BE2C (cell line): ENCODE measurements around the gene KRTAP10-12.
"Not testable (repeated sequence)": the region's sequence is repeated elsewhere in the genome, so short reads cannot be mapped to it uniquely, and the experiment has no call there.

Source experiments
- DNase-seq: peaks from one replicate; pipeline ENCODE4 v3.0.0-alpha.2; 2020
- H3K27me3 ChIP-seq: fragments of 250-450 bp; sonication (Bioruptor Pico); 2 replicates; pipeline ENCODE4 v1.5.1; 2020; ENCODE audit warnings: mild to moderate bottlenecking
- H3K36me3 ChIP-seq: fragments of 250-450 bp; sonication (Bioruptor Pico); 2 replicates; pipeline ENCODE4 v1.5.1; 2020; ENCODE audit warnings: mild to moderate bottlenecking
- H3K4me1 ChIP-seq: fragments of 250-450 bp; sonication (Bioruptor Pico); 2 replicates; pipeline ENCODE4 v1.5.1; 2020
- H3K4me3 ChIP-seq: 2 replicates; pipeline ENCODE4 v1.5.1; 2011; ENCODE audit warnings: low read depth, low read length
- H3K9me3 ChIP-seq: fragments of 250-450 bp; sonication (Bioruptor Pico); 2 replicates; pipeline ENCODE4 v1.5.1; 2020
- TF ChIP-seq, protein P1 (sequence below): IDR thresholded peaks from 2 replicates; pipeline ENCODE4 v1.5.1; 2012; ENCODE audit warnings: mild to moderate bottlenecking, low read depth, low read length

The KRTAP10-12 gene

DNA sequence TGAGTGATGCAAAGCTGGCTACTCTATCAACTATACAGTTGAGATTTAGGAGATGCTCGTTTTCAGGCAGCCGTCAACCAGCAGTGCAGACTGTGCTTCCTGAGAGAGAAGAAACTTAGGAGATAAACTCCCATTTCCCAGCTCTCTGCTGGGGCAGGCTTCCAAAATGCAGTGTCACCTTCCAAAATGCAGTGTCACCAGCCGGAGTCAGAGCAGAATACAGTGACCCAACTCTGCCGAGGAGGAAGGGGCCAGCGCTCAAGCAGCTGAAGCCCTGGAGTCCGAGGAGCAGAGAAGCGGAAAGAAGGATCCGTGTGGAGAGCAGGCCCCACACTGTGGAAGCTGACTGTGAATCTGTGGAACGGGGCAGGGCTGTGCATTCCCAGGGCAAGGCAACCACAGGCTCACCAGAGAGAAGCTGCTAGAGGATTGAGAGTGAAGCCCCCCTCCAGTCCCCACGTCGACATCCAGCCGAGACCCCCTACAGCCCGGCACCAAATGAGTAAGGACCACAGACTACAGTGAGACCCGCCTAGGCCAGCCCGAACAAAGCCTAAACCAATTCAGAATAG lies 14.3 kb upstream of the KRTAP10-12 start:
- Histone ChIP-seq H3K9me3 (no peaks in the 10 kb centered on the region), H3K27me3 (peaks cover 60% of the 10 kb centered on the region), H3K4me3 (no peak overlapping the region), H3K36me3 (no peaks in the 10 kb centered on the region), H3K4me1 (no peaks in the 10 kb centered on the region)
- TF ChIP-seq, protein P1, sequence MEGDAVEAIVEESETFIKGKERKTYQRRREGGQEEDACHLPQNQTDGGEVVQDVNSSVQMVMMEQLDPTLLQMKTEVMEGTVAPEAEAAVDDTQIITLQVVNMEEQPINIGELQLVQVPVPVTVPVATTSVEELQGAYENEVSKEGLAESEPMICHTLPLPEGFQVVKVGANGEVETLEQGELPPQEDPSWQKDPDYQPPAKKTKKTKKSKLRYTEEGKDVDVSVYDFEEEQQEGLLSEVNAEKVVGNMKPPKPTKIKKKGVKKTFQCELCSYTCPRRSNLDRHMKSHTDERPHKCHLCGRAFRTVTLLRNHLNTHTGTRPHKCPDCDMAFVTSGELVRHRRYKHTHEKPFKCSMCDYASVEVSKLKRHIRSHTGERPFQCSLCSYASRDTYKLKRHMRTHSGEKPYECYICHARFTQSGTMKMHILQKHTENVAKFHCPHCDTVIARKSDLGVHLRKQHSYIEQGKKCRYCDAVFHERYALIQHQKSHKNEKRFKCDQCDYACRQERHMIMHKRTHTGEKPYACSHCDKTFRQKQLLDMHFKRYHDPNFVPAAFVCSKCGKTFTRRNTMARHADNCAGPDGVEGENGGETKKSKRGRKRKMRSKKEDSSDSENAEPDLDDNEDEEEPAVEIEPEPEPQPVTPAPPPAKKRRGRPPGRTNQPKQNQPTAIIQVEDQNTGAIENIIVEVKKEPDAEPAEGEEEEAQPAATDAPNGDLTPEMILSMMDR = no peak
- no peak for DNase-seq

DNA sequence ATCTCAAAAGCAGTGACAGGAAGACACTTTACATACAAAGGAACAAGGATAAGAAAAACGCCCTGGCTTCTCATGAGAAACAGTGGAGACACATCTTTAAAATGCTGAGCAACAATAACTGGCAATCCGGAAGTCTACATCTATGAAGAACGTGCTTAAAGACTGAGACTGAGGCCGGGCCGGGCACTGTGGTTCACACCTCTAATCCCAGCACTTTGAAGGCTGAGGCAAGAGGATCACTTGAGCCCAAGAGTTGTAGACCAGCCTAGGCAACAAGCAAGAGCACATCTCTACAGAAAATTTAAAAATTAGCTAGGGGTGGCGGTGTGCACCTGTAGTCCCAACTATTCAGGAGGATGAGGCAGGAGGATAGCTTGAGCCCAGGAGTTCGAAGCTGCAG lies 12.9 kb upstream of the KRTAP10-12 start:
- DNase-seq = no peak
- H3K4me3 ChIP-seq = no peak overlapping the region
- H3K27me3 ChIP-seq = peaks cover 66% of the 10 kb centered on the region
- no peaks in the 10 kb centered on the region for H3K9me3 ChIP-seq
- H3K36me3 ChIP-seq = no peaks in the 10 kb centered on the region
- TF ChIP-seq, protein P1 = no peak
- H3K4me1 ChIP-seq = no peaks in the 10 kb centered on the region

DNA sequence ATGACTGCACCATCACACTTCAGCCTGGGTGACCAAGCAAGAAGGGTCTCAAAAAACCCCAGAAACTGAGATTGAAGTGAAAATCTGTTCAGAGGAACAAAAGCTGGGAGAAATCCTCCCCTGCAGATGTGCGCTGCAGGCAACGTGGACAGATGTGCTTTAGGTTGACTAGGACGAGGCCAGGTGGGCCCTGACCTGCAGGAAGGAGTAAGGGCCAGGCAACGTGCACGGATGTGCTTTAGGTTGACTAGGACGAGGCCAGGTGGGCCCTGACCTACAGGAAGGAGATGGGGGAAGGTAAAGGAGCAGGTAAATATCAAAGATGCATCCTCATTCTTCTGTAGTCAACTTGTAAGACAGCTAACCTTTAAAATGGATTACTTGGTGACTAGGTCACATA lies 12.5 kb upstream of the KRTAP10-12 start:
- TF ChIP-seq, protein P1 = no peak
- Histone ChIP-seq H3K9me3 (no peaks in the 10 kb centered on the region), H3K4me3 (no peak overlapping the region), H3K4me1 (no peaks in the 10 kb centered on the region), H3K36me3 (no peaks in the 10 kb centered on the region), H3K27me3 (peaks cover 65% of the 10 kb centered on the region)
- no peak for DNase-seq

DNA sequence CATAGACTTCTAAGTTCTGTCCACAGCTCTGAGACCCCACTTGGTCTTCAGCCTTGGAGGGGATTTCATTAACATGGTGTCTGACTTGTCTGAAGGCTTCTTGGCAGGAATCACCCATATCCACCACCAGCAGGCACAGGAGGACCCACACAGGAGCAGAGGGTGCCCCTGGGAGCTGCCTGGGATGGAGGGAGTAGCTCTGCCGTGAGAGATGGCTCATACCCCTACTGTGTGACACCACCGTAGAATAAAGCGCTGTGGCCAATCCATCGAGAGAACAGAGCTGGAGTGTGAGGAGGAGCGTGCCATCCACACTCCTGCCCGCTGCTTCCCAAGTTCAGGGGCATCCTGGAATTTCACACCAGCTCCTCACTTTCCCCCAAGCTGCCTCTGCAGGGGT lies 11.9 kb upstream of the KRTAP10-12 start:
- H3K4me3 ChIP-seq, H3K4me1 ChIP-seq, H3K36me3 ChIP-seq, DNase-seq, H3K9me3 ChIP-seq: not testable (repeated sequence)
- H3K27me3 ChIP-seq = peaks cover 68% of the 10 kb centered on the region

DNA sequence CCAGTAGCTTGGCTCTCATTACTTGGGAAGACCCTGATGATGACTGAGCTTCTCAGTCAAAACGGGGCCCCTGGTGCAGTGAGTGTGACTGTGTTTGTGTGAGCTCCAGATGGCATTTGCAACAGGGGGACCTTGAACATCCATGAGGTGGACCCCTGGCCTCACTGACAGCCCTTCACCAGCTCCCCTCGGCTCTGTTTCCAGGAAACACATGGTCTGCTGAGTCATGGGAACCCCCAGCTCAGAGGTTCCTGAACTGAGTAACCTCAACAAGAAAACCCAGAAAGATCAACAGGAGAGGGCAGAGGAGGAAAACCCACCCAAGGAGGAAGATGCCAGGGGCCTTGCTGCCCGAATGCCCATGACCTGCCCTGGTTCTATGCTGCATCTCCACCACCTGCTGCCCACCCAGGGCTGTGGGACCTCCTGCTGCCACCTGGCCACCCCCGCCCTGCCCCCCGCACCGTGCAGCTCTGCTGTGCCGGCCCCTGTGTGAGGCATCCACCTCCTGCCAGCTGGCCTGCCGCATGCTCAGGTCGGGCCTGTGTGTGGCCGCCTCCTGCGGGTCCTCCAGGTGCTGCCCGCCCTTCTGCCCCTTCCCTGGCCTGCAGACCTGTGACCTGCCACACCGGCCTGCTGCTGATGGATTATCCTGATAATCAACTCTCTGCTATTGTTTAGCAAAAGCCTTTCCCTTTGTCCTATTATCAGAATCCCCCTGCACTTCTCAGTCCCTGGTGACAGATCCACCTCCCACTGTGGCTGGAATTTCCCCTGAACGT lies 10.8 kb upstream of the KRTAP10-12 start:
- H3K9me3 ChIP-seq = no peaks in the 10 kb centered on the region
- H3K36me3 ChIP-seq = no peaks in the 10 kb centered on the region
- TF ChIP-seq, protein P1 = no peak
- H3K27me3 ChIP-seq = peaks cover 70% of the 10 kb centered on the region
- DNase-seq = no peak
- H3K4me3 ChIP-seq = no peak overlapping the region
- no peaks in the 10 kb centered on the region for H3K4me1 ChIP-seq

DNA sequence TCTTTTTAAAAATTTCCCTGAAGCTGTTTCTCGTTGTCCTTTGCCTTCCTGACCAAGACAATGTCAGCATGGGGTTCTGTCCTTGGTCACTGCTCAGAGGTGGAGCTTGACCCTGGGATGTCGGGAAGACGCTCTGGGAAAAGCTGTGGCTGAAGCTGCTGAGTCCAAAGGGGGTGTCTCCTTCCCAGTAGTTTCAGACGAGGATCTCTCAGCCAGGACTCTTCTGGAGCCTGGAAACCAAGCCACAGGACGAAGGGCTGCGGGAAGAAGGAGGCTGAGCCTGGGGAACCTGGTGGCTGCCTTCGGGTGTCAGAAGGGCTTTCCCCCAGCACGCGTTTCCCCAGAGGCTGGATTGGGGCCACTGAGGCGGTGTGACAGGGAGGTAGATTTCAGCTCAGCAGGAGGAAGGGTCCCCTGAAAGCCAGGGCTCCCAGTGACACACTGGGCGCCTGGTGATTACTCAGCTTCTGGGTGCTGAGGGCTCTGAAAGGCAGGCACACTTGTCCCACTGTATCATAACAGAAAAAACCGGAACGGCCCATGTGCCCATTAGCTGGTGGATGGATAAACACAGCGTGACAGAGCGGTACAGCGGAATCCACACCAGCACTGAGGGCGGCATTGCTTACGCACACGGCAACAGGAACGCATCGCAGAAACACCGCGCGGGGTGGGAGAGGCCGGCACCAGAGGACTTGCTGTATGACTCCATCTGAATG lies 10.0 kb upstream of the KRTAP10-12 start:
- Histone ChIP-seq H3K27me3 (peaks cover 68% of the 10 kb centered on the region), H3K4me3 (no peak overlapping the region), H3K9me3 (no peaks in the 10 kb centered on the region), H3K36me3 (no peaks in the 10 kb centered on the region), H3K4me1 (no peaks in the 10 kb centered on the region)
- TF ChIP-seq, protein P1 = no peak
- DNase-seq = no peak
